ENCODE results near the gene LMO3. TPM values are rescaled to one million over a fixed set of nuclear protein-coding genes. Genes with fewer than 3 reads are reported as not detected.

Gene LMO3
- total RNA-seq: 13.5 and 22.5 TPM in 2 replicates
- 5.0 and 7.9 TPM in 2 replicates for polyA plus RNA-seq

DNA sequence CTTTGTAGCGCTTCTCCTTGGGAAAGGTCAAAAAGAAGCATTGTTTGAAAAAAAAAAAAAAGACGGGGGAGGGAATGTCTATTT, at the start of gene LMO3:
Gene LMO3 (minus strand): TSS at position 46 of the 84 bp plus-strand sequence. CDS start 5,302 bp downstream, outside the sequence.
- H3K27ac ChIP-seq: peak within 1 kb of the TSS; percentile 27

GRCh38 chr12:16636435-16637055, 30.6 kb upstream of the LMO3 start:
- Histone ChIP-seq H3K36me3 (replicated peaks; ENCODE audit: insufficient read depth, low read depth) (no peaks in the 10 kb centered on the region), H3K4me1 (ENCODE audit: insufficient read depth) (no peaks in the 10 kb centered on the region), H3K27ac (no peak overlapping the region), H3K79me2 (no peaks in the 10 kb centered on the region), H3K9me3 (ENCODE audit: low read depth) (no peaks in the 10 kb centered on the region), H3K9me2 (replicated peaks; ENCODE audit: insufficient read depth) (no peaks in the 10 kb centered on the region), H3K27me3 (no peaks in the 10 kb centered on the region), H3K4me3 (no peak overlapping the region), H2AFZ (no peak overlapping the region), H3K4me2 (no peak overlapping the region), H4K20me1 (ENCODE audit: insufficient read depth, poor library complexity, severe bottlenecking) (no peaks in the 10 kb centered on the region)
- WGBS (ENCODE audit: low lambda C conversion rate, missing lambda C conversion rate): 91% methylated on average over 2 of the region's 2 CpGs
- no peak for DNase-seq (ENCODE audit: low spot score)
- TF ChIP-seq EZH2phosphoT487 (IDR thresholded peaks at IDR 0.05; ENCODE audit: low read depth, severe bottlenecking, unreplicated experiment) (no peak), EZH2 (IDR thresholded peaks at IDR 0.05; ENCODE audit: borderline replicate concordance) (no peak)
- TF ChIP-seq, protein P1, sequence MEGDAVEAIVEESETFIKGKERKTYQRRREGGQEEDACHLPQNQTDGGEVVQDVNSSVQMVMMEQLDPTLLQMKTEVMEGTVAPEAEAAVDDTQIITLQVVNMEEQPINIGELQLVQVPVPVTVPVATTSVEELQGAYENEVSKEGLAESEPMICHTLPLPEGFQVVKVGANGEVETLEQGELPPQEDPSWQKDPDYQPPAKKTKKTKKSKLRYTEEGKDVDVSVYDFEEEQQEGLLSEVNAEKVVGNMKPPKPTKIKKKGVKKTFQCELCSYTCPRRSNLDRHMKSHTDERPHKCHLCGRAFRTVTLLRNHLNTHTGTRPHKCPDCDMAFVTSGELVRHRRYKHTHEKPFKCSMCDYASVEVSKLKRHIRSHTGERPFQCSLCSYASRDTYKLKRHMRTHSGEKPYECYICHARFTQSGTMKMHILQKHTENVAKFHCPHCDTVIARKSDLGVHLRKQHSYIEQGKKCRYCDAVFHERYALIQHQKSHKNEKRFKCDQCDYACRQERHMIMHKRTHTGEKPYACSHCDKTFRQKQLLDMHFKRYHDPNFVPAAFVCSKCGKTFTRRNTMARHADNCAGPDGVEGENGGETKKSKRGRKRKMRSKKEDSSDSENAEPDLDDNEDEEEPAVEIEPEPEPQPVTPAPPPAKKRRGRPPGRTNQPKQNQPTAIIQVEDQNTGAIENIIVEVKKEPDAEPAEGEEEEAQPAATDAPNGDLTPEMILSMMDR (IDR thresholded peaks at IDR 0.05; ENCODE audit: poor library complexity): no peak

More for the DNA sequence above, at the start of gene LMO3:
- no peaks in the 10 kb centered on the region for H3K79me2 ChIP-seq
- H3K4me1 ChIP-seq (ENCODE audit: insufficient read depth): peaks cover 14% of the 10 kb centered on the region
- no peaks in the 10 kb centered on the region for H3K36me3 ChIP-seq (replicated peaks; ENCODE audit: insufficient read depth, low read depth)
- H3K4me3 ChIP-seq: peak within 1 kb of the TSS; percentile 72
- WGBS (ENCODE audit: low lambda C conversion rate, missing lambda C conversion rate): 0% methylated on average over 2 of the region's 2 CpGs
- H3K4me2 ChIP-seq: peak within 1 kb of the TSS; percentile 94
- TF ChIP-seq EZH2 (IDR thresholded peaks at IDR 0.05; ENCODE audit: borderline replicate concordance): no peak
- peak within 1 kb of the TSS; percentile 82 for H2AFZ ChIP-seq
- no peaks in the 10 kb centered on the region for H4K20me1 ChIP-seq (ENCODE audit: insufficient read depth, poor library complexity, severe bottlenecking)
- H3K27me3 ChIP-seq: peaks cover 65% of the 10 kb centered on the region
- no peaks in the 10 kb centered on the region for H3K9me3 ChIP-seq (ENCODE audit: low read depth)
- H3K9me2 ChIP-seq (replicated peaks; ENCODE audit: insufficient read depth): no peaks in the 10 kb centered on the region
- DNase-seq (ENCODE audit: low spot score): no peak

- no peaks in the 10 kb centered on the region for H3K36me3 ChIP-seq (replicated peaks; ENCODE audit: insufficient read depth, low read depth)
- no peak overlapping the region for H3K4me3 ChIP-seq
- no peaks in the 10 kb centered on the region for H3K4me1 ChIP-seq (ENCODE audit: insufficient read depth)
- TF ChIP-seq EZH2 (IDR thresholded peaks at IDR 0.05; ENCODE audit: borderline replicate concordance) (no peak), EZH2phosphoT487 (IDR thresholded peaks at IDR 0.05; ENCODE audit: low read depth, severe bottlenecking, unreplicated experiment) (no peak)
- TF ChIP-seq, protein P1 (IDR thresholded peaks at IDR 0.05; ENCODE audit: poor library complexity): no peak
- no peaks in the 10 kb centered on the region for H3K9me2 ChIP-seq (replicated peaks; ENCODE audit: insufficient read depth)
- no peak for DNase-seq (ENCODE audit: low spot score)
- no peaks in the 10 kb centered on the region for H3K79me2 ChIP-seq
- H3K4me2 ChIP-seq: no peak overlapping the region
- H3K9me3 ChIP-seq (ENCODE audit: low read depth): no peaks in the 10 kb centered on the region
- no peaks in the 10 kb centered on the region for H3K27me3 ChIP-seq
- 70% methylated on average over 1 of the region's 1 CpG for WGBS (ENCODE audit: low lambda C conversion rate, missing lambda C conversion rate)
- no peaks in the 10 kb centered on the region for H4K20me1 ChIP-seq (ENCODE audit: insufficient read depth, poor library complexity, severe bottlenecking)
- no peak overlapping the region for H2AFZ ChIP-seq
- no peak overlapping the region for H3K27ac ChIP-seq
Observed at GRCh38 chr12:16634786-16635185, 28.8 kb upstream of the LMO3 start.

- Histone ChIP-seq H4K20me1 (ENCODE audit: insufficient read depth, poor library complexity, severe bottlenecking) (no peaks in the 10 kb centered on the region), H3K27ac (no peak overlapping the region), H3K79me2 (no peaks in the 10 kb centered on the region), H3K27me3 (no peaks in the 10 kb centered on the region), H3K9me3 (ENCODE audit: low read depth) (no peaks in the 10 kb centered on the region), H3K36me3 (replicated peaks; ENCODE audit: insufficient read depth, low read depth) (no peaks in the 10 kb centered on the region), H3K4me3 (no peak overlapping the region), H2AFZ (no peak overlapping the region), H3K4me2 (no peak overlapping the region), H3K9me2 (replicated peaks; ENCODE audit: insufficient read depth) (no peaks in the 10 kb centered on the region), H3K4me1 (ENCODE audit: insufficient read depth) (no peaks in the 10 kb centered on the region)
- TF ChIP-seq EZH2phosphoT487 (IDR thresholded peaks at IDR 0.05; ENCODE audit: low read depth, severe bottlenecking, unreplicated experiment): no peak
- TF ChIP-seq, protein P1 (IDR thresholded peaks at IDR 0.05; ENCODE audit: poor library complexity): no peak
- WGBS (ENCODE audit: low lambda C conversion rate, missing lambda C conversion rate): 71% methylated on average over 1 of the region's 1 CpG
- DNase-seq (ENCODE audit: low spot score): no peak
Observed at GRCh38 chr12:16626991-16627390, 21.0 kb upstream of the LMO3 start.

Measured in hepatocyte (in vitro differentiated cells).